Stimulated activated CD8-positive, alpha-beta memory T cell treated with anti-CD3 and anti-CD28 coated beads, Interleukin-7, amount 100 ng/mL, for 48 hours (primary cell): ENCODE data around the gene POLR3E.
"Not testable (repeated sequence)": the region's sequence is repeated elsewhere in the genome, so short reads cannot be mapped to it uniquely, and the experiment has no call there.

ENCODE experiments used
- DNase-seq, 2 donors: peaks; one replicate each; pipeline ENCODE4 v3.0.0-alpha.2; 2020; ENCODE audit warnings: low read depth in 1 of 2; ENCODE audit errors: extremely low read depth in 1 of 2

The POLR3E gene

GRCh38 chr16:22291860-22292318 lies 5.3 kb upstream of the POLR3E start:
- no peak for DNase-seq

- DNase-seq = no peak
Measured at GRCh38 chr16:22292320-22292719, 4.9 kb upstream of the POLR3E start.

- DNase-seq = no peak
Measured at GRCh38 chr16:22293137-22294106, 3.8 kb upstream of the POLR3E start.

GRCh38 chr16:22296225-22297113 lies 740 bp upstream of the POLR3E start:
- no peak for DNase-seq

- peak; percentile 41 to 63 for DNase-seq
Measured at GRCh38 chr16:22297871-22298733, 893 bp downstream of the POLR3E start.

- DNase-seq = no peak
Measured at GRCh38 chr16:22299036-22299435, 1.8 kb downstream of the POLR3E start.

GRCh38 chr16:22300427-22301071 lies 3.3 kb downstream of the POLR3E start:
- DNase-seq = peak in 1 of 2 donors; percentile 7

GRCh38 chr16:22301423-22301822 lies 4.2 kb downstream of the POLR3E start:
- DNase-seq = not testable (repeated sequence)

- DNase-seq = no peak
Measured at GRCh38 chr16:22302776-22303363, 5.7 kb downstream of the POLR3E start.

- no peak for DNase-seq
Measured at GRCh38 chr16:22304411-22304810, 7.2 kb downstream of the POLR3E start.

- DNase-seq = no peak
Measured at GRCh38 chr16:22306788-22307187, 9.6 kb downstream of the POLR3E start.

GRCh38 chr16:22307838-22308237 lies 10.6 kb downstream of the POLR3E start:
- DNase-seq = no peak

- no peak for DNase-seq
Measured at GRCh38 chr16:22308824-22309520, 11.8 kb downstream of the POLR3E start.

GRCh38 chr16:22311520-22311919 lies 14.3 kb downstream of the POLR3E start:
- DNase-seq = no peak

- DNase-seq = no peak
Measured at GRCh38 chr16:22312897-22313781, 15.9 kb downstream of the POLR3E start.

GRCh38 chr16:22313876-22314470 lies 16.8 kb downstream of the POLR3E start:
- no peak for DNase-seq
